Measurements from ENCODE around the gene DNTT. TPM values are rescaled to one million over a fixed set of nuclear protein-coding genes. Genes with fewer than 3 reads are reported as not detected.

Gene DNTT
- total RNA-seq, 1 donor from 2014 or later, result 0.11 TPM

- ChIA-PET POLR2A (interaction anchor here (0.7 kb wide), 2 partner anchors 8 to 48 kb away, joined by 5 read pairs; no protein-coding TSS in a partner anchor), CTCF (interaction anchor here (0.9 to 1.7 kb wide), 3 partner anchors 14 to 50 kb away, joined by 3 to 7 read pairs (median 3); no protein-coding TSS in a partner anchor)
- intact Hi-C loops (cut with micrococcal nuclease), result loop anchor here (1.0 to 10.0 kb wide), 2 partner anchors 8 to 426 kb away; no protein-coding TSS in a partner anchor
- ATAC-seq (ENCODE audit: low read depth) (peak; percentile 35), DNase-seq (no peak)
- TF ChIP-seq CTCF (IDR thresholded peaks at IDR 0.05), result no peak
- no peaks in the 10 kb centered on the region for H3K36me3 Mint-ChIP-seq (ENCODE audit: low read depth)
- H3K27ac Mint-ChIP-seq, result peak overlapping the region; percentile 7
- no peaks in the 10 kb centered on the region for H3K9me3 Mint-ChIP-seq
- peaks cover 54% of the 10 kb centered on the region for H3K4me1 Mint-ChIP-seq
- no peak overlapping the region for H3K4me3 Mint-ChIP-seq
- H3K27me3 Mint-ChIP-seq, result no peaks in the 10 kb centered on the region
Measured at GRCh38 chr10:96279191-96279641, 25.0 kb upstream of the DNTT start.

GRCh38 chr10:96280859-96281258, 23.4 kb upstream of the DNTT start:
- H3K27ac Mint-ChIP-seq, result no peak overlapping the region
- H3K27me3 Mint-ChIP-seq, result no peaks in the 10 kb centered on the region
- H3K36me3 Mint-ChIP-seq (ENCODE audit: low read depth), result no peaks in the 10 kb centered on the region
- DNase-seq, result no peak
- no peak for TF ChIP-seq CTCF (IDR thresholded peaks at IDR 0.05)
- no peak for ATAC-seq (ENCODE audit: low read depth)
- intact Hi-C loops (cut with micrococcal nuclease), result no loop called here
- H3K4me3 Mint-ChIP-seq, result no peak overlapping the region
- CTCF ChIA-PET, result interaction anchor here (1.5 kb wide), 1 partner anchor 51 kb away, joined by 3 read pairs; no protein-coding TSS in a partner anchor
- H3K9me3 Mint-ChIP-seq, result no peaks in the 10 kb centered on the region
- POLR2A ChIA-PET, result interaction anchor here (1.2 to 1.5 kb wide), 2 partner anchors 8 to 10 kb away, joined by 4 to 9 read pairs; partner anchors contain the start of gene BLNK
- peaks cover 50% of the 10 kb centered on the region for H3K4me1 Mint-ChIP-seq

GRCh38 chr10:96281444-96282029, 22.7 kb upstream of the DNTT start:
- no peaks in the 10 kb centered on the region for H3K9me3 Mint-ChIP-seq
- no peaks in the 10 kb centered on the region for H3K27me3 Mint-ChIP-seq
- CTCF ChIA-PET, result interaction anchor here (1.1 to 1.5 kb wide), 2 partner anchors 11 to 52 kb away, joined by 3 read pairs; no protein-coding TSS in a partner anchor

GRCh38 chr10:96283351-96283750, 20.9 kb upstream of the DNTT start:
- POLR2A ChIA-PET, result interaction anchor here (5.9 kb wide), 1 partner anchor 53 kb away, joined by 50 read pairs; no protein-coding TSS in a partner anchor
- no peak overlapping the region for H3K4me3 Mint-ChIP-seq
- no peaks in the 10 kb centered on the region for H3K27me3 Mint-ChIP-seq
- no peaks in the 10 kb centered on the region for H3K9me3 Mint-ChIP-seq
- H3K4me1 Mint-ChIP-seq, result peaks cover 46% of the 10 kb centered on the region
- H3K36me3 Mint-ChIP-seq (ENCODE audit: low read depth), result no peaks in the 10 kb centered on the region
- CTCF ChIA-PET, result no interaction called here
- ATAC-seq (ENCODE audit: low read depth) (no peak), DNase-seq (no peak)
- intact Hi-C loops (cut with micrococcal nuclease), result no loop called here
- no peak overlapping the region for H3K27ac Mint-ChIP-seq
- TF ChIP-seq CTCF (IDR thresholded peaks at IDR 0.05), result no peak

More at GRCh38 chr10:96281444-96282029, 22.7 kb upstream of the DNTT start:
- Mint-ChIP-seq H3K27ac (no peak overlapping the region), H3K36me3 (ENCODE audit: low read depth) (no peaks in the 10 kb centered on the region), H3K4me1 (peaks cover 49% of the 10 kb centered on the region), H3K4me3 (no peak overlapping the region)
- intact Hi-C loops (cut with micrococcal nuclease), result no loop called here
- no peak for TF ChIP-seq CTCF (IDR thresholded peaks at IDR 0.05)
- DNase-seq, result no peak
- ATAC-seq (ENCODE audit: low read depth), result no peak
- POLR2A ChIA-PET, result interaction anchor here (1.2 to 1.5 kb wide), 2 partner anchors 8 to 11 kb away, joined by 4 to 9 read pairs; partner anchors contain the start of gene BLNK

- no peak overlapping the region for H3K27ac Mint-ChIP-seq
- H3K9me3 Mint-ChIP-seq, result no peaks in the 10 kb centered on the region
- TF ChIP-seq CTCF (IDR thresholded peaks at IDR 0.05), result no peak
- no peak overlapping the region for H3K4me3 Mint-ChIP-seq
- DNase-seq (no peak), ATAC-seq (ENCODE audit: low read depth) (no peak)
- POLR2A ChIA-PET, result interaction anchor here (5.7 to 5.9 kb wide), 2 partner anchors 11 to 53 kb away, joined by 50 to 344 read pairs; partner anchors contain the start of gene BLNK
- H3K36me3 Mint-ChIP-seq (ENCODE audit: low read depth), result no peaks in the 10 kb centered on the region
- no peaks in the 10 kb centered on the region for H3K27me3 Mint-ChIP-seq
- CTCF ChIA-PET, result interaction anchor here (1.9 kb wide), 1 partner anchor 54 kb away, joined by 6 read pairs; no protein-coding TSS in a partner anchor
- intact Hi-C loops (cut with micrococcal nuclease), result no loop called here
- H3K4me1 Mint-ChIP-seq, result peaks cover 50% of the 10 kb centered on the region
Measured at GRCh38 chr10:96283756-96284155, 20.5 kb upstream of the DNTT start.
